Liver (tissue), 3 donors: Measurements from ENCODE around the gene ITGB1.

ENCODE experiments used
- EGR1 ChIP-seq, 2 donors: IDR thresholded peaks; 2 replicates each; pipeline ENCODE4 v1.6.1; 2016 to 2018; ENCODE audit warnings: antibody characterized with exemption in 2 of 2, low read depth in 2 of 2
- GABPA ChIP-seq, 2 donors: IDR thresholded peaks in 1 of 2; conservative IDR thresholded peaks in 1 of 2; 2 replicates each; pipeline ENCODE4 v1.6.1; 2016; ENCODE audit warnings: antibody characterized with exemption in 2 of 2, mild to moderate bottlenecking in 1 of 2, moderate library complexity in 1 of 2
- HNF4A ChIP-seq, 2 donors: conservative IDR thresholded peaks; 2 replicates each; pipeline ENCODE4 v1.6.1; 2016; ENCODE audit warnings: antibody characterized with exemption in 2 of 2, mild to moderate bottlenecking in 2 of 2
- HNF4G ChIP-seq: IDR thresholded peaks from 2 replicates; pipeline ENCODE4 v1.6.1; 2016; ENCODE audit warnings: antibody characterized with exemption
- JUND ChIP-seq, 2 donors: IDR thresholded peaks; 2 replicates each; pipeline ENCODE4 v1.6.1; 2016; ENCODE audit warnings: antibody characterized with exemption in 2 of 2
- SP1 ChIP-seq: IDR thresholded peaks from 2 replicates; pipeline ENCODE4 v1.6.1; 2018; ENCODE audit warnings: antibody characterized with exemption, mild to moderate bottlenecking
- TAF1 ChIP-seq: conservative IDR thresholded peaks from 2 replicates; pipeline ENCODE4 v1.6.1; 2016; ENCODE audit warnings: antibody characterized with exemption, mild to moderate bottlenecking
- YY1 ChIP-seq: IDR thresholded peaks from 2 replicates; pipeline ENCODE4 v1.6.1; 2016; ENCODE audit warnings: antibody characterized with exemption, mild to moderate bottlenecking
- TF ChIP-seq, protein P1 (sequence below): fragments of 150-350 bp; IDR thresholded peaks from 2 replicates; pipeline ENCODE4 v1.5.1; 2017; ENCODE audit warnings: improper control_type of control experiment, low read depth, low read length; ENCODE audit not compliant: missing input control
- TF ChIP-seq, protein P2 (sequence below): IDR thresholded peaks from 2 replicates; pipeline ENCODE4 v1.6.1; 2016; ENCODE audit warnings: antibody characterized with exemption, mild to moderate bottlenecking
- TF ChIP-seq, protein P3 (sequence below): IDR thresholded peaks from 2 replicates; pipeline ENCODE4 v1.6.1; 2016; ENCODE audit warnings: antibody characterized with exemption
- TF ChIP-seq, protein P4 (sequence below): IDR thresholded peaks from 2 replicates; pipeline ENCODE4 v1.6.1; 2016; ENCODE audit warnings: antibody characterized with exemption
- donor health status: healthy.
- donor health status: healthy.

DNA sequence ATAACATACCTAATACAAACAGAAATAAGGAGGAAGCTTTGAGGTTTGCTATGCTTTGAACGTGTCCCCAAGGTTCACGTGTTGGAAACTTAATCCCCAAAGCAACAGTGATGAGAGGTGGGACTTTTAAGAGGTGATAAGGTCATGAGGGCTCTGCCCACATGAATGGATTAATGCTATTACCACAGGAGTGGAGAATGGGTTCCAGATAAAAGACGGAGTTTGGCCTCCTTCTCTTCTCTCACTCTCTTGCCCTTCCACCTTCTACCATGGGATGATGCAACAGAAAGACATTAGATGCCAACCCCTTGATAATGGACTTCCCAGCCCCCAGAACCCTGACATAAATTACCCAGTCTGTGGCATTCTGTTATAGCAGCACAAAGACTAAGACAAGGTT lies 9.6 kb downstream of the ITGB1 start:
- TF ChIP-seq, protein P1, sequence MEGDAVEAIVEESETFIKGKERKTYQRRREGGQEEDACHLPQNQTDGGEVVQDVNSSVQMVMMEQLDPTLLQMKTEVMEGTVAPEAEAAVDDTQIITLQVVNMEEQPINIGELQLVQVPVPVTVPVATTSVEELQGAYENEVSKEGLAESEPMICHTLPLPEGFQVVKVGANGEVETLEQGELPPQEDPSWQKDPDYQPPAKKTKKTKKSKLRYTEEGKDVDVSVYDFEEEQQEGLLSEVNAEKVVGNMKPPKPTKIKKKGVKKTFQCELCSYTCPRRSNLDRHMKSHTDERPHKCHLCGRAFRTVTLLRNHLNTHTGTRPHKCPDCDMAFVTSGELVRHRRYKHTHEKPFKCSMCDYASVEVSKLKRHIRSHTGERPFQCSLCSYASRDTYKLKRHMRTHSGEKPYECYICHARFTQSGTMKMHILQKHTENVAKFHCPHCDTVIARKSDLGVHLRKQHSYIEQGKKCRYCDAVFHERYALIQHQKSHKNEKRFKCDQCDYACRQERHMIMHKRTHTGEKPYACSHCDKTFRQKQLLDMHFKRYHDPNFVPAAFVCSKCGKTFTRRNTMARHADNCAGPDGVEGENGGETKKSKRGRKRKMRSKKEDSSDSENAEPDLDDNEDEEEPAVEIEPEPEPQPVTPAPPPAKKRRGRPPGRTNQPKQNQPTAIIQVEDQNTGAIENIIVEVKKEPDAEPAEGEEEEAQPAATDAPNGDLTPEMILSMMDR = no peak
- TF ChIP-seq SP1 (no peak), HNF4A (conservative IDR thresholded peaks at IDR 0.05) (no peak), GABPA (IDR thresholded peaks at IDR 0.05 in 1 of 2, conservative IDR thresholded peaks at IDR 0.05 in 1 of 2) (no peak), TAF1 (no peak), HNF4G (no peak), JUND (IDR thresholded peaks at IDR 0.05) (no peak), YY1 (no peak), EGR1 (IDR thresholded peaks at IDR 0.05; ENCODE audit: low read depth in 2 of 2) (no peak)
- TF ChIP-seq, protein P2, sequence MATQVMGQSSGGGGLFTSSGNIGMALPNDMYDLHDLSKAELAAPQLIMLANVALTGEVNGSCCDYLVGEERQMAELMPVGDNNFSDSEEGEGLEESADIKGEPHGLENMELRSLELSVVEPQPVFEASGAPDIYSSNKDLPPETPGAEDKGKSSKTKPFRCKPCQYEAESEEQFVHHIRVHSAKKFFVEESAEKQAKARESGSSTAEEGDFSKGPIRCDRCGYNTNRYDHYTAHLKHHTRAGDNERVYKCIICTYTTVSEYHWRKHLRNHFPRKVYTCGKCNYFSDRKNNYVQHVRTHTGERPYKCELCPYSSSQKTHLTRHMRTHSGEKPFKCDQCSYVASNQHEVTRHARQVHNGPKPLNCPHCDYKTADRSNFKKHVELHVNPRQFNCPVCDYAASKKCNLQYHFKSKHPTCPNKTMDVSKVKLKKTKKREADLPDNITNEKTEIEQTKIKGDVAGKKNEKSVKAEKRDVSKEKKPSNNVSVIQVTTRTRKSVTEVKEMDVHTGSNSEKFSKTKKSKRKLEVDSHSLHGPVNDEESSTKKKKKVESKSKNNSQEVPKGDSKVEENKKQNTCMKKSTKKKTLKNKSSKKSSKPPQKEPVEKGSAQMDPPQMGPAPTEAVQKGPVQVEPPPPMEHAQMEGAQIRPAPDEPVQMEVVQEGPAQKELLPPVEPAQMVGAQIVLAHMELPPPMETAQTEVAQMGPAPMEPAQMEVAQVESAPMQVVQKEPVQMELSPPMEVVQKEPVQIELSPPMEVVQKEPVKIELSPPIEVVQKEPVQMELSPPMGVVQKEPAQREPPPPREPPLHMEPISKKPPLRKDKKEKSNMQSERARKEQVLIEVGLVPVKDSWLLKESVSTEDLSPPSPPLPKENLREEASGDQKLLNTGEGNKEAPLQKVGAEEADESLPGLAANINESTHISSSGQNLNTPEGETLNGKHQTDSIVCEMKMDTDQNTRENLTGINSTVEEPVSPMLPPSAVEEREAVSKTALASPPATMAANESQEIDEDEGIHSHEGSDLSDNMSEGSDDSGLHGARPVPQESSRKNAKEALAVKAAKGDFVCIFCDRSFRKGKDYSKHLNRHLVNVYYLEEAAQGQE = no peak
- TF ChIP-seq, protein P3, sequence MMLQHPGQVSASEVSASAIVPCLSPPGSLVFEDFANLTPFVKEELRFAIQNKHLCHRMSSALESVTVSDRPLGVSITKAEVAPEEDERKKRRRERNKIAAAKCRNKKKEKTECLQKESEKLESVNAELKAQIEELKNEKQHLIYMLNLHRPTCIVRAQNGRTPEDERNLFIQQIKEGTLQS = no peak
- TF ChIP-seq, protein P4, sequence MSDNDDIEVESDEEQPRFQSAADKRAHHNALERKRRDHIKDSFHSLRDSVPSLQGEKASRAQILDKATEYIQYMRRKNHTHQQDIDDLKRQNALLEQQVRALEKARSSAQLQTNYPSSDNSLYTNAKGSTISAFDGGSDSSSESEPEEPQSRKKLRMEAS = no peak
